K562 (cell line): ENCODE data around the gene PRDM1. TPM values are rescaled to one million over a fixed set of nuclear protein-coding genes. Genes with fewer than 3 reads are reported as not detected.

ENCODE experiments used
- DNMT1 ChIP-seq: fragments of 450-650 bp; IDR thresholded peaks from 2 replicates; pipeline ENCODE4 v1.6.1; 2016; ENCODE audit warnings: antibody characterized with exemption, mild to moderate bottlenecking
- JUN ChIP-seq, 2 experiments: sonication (generic) in 1 of 2; formaldehyde crosslinking in 1 of 2; IDR thresholded peaks; 2 replicates each; pipeline versions ENCODE4 v1.6.1 to v1.8.0; 2012 to 2022; ENCODE audit warnings: borderline replicate concordance in 2 of 2, mild to moderate bottlenecking in 2 of 2, improper control_type of control experiment in 1 of 2, low read depth in 1 of 2, low read length in 1 of 2, missing genetic modification reagents in 1 of 2
- KLF1 ChIP-seq: fragments of 450-650 bp; IDR thresholded peaks from 2 replicates; pipeline ENCODE4 v1.6.1; 2016; ENCODE audit warnings: missing genetic modification characterization, missing compliant biosample characterization
- LARP7 ChIP-seq: fragments of 450-650 bp; IDR thresholded peaks from 2 replicates; pipeline ENCODE4 v1.6.1; 2016
- MTA1 ChIP-seq: fragments of 450-650 bp; IDR thresholded peaks from 2 replicates; pipeline ENCODE4 v1.6.1; 2017; ENCODE audit warnings: borderline replicate concordance
- PHTF2 ChIP-seq: fragments of 250-450 bp; sonication (Bioruptor Pico); IDR thresholded peaks from 2 replicates; pipeline ENCODE4 v1.5.0; 2021; ENCODE audit warnings: mild to moderate bottlenecking
- POLR2A ChIP-seq: fragments of 450-650 bp; conservative IDR thresholded peaks from 2 replicates; pipeline ENCODE4 v1.6.1; 2016
- RBM15 ChIP-seq: fragments of 200-400 bp; formaldehyde crosslinking; IDR thresholded peaks from 2 replicates; pipeline ENCODE4 v1.6.1; 2018; ENCODE audit warnings: mild to moderate bottlenecking, low read length, moderate library complexity; ENCODE audit not compliant: insufficient read depth
- SREBF2 ChIP-seq: sonication (generic); formaldehyde crosslinking; IDR thresholded peaks from 2 replicates; pipeline ENCODE4 v1.4.0; 2020; ENCODE audit warnings: mild to moderate bottlenecking, missing genetic modification reagents
- TARDBP ChIP-seq: fragments of 450-650 bp; IDR thresholded peaks from 2 replicates; pipeline ENCODE4 v1.6.1; 2016
- THRAP3 ChIP-seq: fragments of 450-650 bp; IDR thresholded peaks from 2 replicates; pipeline ENCODE4 v1.6.1; 2016; ENCODE audit warnings: mild to moderate bottlenecking, inconsistent platforms, borderline replicate concordance
- TOE1 ChIP-seq, 2 experiments: fragments of 450-650 bp in 1 of 2; sonication (generic) in 1 of 2; formaldehyde crosslinking in 1 of 2; IDR thresholded peaks; 2 replicates each; pipeline versions ENCODE4 v1.7.1 to v1.8.0; 2016 to 2022; ENCODE audit warnings: borderline replicate concordance in 2 of 2, mild to moderate bottlenecking in 2 of 2, antibody characterized with exemption in 1 of 2, inconsistent platforms in 1 of 2, low read depth in 1 of 2, missing genetic modification reagents in 1 of 2, moderate library complexity in 1 of 2
- ZBTB8A ChIP-seq: fragments of 450-650 bp; IDR thresholded peaks from 2 replicates; pipeline ENCODE4 v1.6.1; 2018; ENCODE audit warnings: mild to moderate bottlenecking, moderate library complexity; ENCODE audit not compliant: partially characterized antibody
- ZNF324 ChIP-seq: fragments of 250-450 bp; sonication (Bioruptor Pico); IDR thresholded peaks from 2 replicates; pipeline ENCODE4 v1.4.0; 2020; ENCODE audit warnings: mild to moderate bottlenecking
- ZNF436 ChIP-seq: fragments of 250-450, 450-650 bp; sonication (Bioruptor Pico); formaldehyde crosslinking; IDR thresholded peaks from 2 replicates; pipeline ENCODE4 v1.7.0; 2020; ENCODE audit warnings: mild to moderate bottlenecking
- ZNF695 ChIP-seq: fragments of 450-650 bp; formaldehyde crosslinking; IDR thresholded peaks from 2 replicates; pipeline ENCODE4 v1.4.0; 2020; ENCODE audit warnings: mild to moderate bottlenecking, moderate library complexity
- polyA plus RNA-seq, 8 experiments: library from polyadenylated mRNA; depleted of rRNA in 4 of 8; stranded (reverse) in 5 of 8; unstranded in 3 of 8; fragments of >200 nt; fragmentation: Nextera tagmentation in 2 of 8; fragmentation: Illumina TruSeq in 1 of 8; extraction: Ambion mirVana in 2 of 8; extraction: Trizol in 1 of 8; gene quantifications; 2 replicates each; pipeline versions ENCODE4 v1.2.1 to v1.2.3, GENCODE V29; 2011 to 2014; ENCODE audit warnings: inconsistent platforms in 1 of 8, missing spikeins in 1 of 8
- total RNA-seq, 7 experiments: library from RNA; depleted of rRNA in 6 of 7; stranded (reverse); fragments of >200 nt in 6 of 7; fragmentation: Illumina TruSeq in 2 of 7; extraction: Trizol in 2 of 7; gene quantifications; 2 replicates each; pipeline versions ENCODE4 v1.2.1 to v1.2.3, GENCODE V29; 2011 to 2021; ENCODE audit warnings: low replicate concordance in 1 of 7
- TF ChIP-seq, protein P1 (sequence below): fragments of 450-650 bp; IDR thresholded peaks from 2 replicates; pipeline ENCODE4 v1.7.0; 2016; ENCODE audit warnings: borderline replicate concordance
- TF ChIP-seq, protein P2 (sequence below): fragments of 250-450 bp; sonication (Bioruptor Pico); IDR thresholded peaks from 2 replicates; pipeline ENCODE4 v1.6.1; 2021; ENCODE audit warnings: mild to moderate bottlenecking
- TF ChIP-seq, protein P3 (sequence below): fragments of 450-650 bp; formaldehyde crosslinking; IDR thresholded peaks from 2 replicates; pipeline ENCODE4 v1.4.0; 2020; ENCODE audit warnings: mild to moderate bottlenecking, moderate library complexity
- TF ChIP-seq, protein P4 (sequence below): IDR thresholded peaks from 3 replicates; pipeline ENCODE4 v1.6.1; 2011; ENCODE audit warnings: borderline replicate concordance, mild to moderate bottlenecking, moderate library complexity; ENCODE audit not compliant: insufficient read length; ENCODE audit errors: extremely low read depth
- TF ChIP-seq, protein P5 (sequence below): sonication (generic); formaldehyde crosslinking; IDR thresholded peaks from 2 replicates; pipeline ENCODE4 v1.9.0; 2022; ENCODE audit warnings: mild to moderate bottlenecking, missing genetic modification reagents

PRDM1 gene
- total and polyA plus RNA-seq, 9 of the 15 experiments (the other 6 are each of a cell fraction or from before 2014, with no cell fraction given): 0.09 to 0.89 (median 0.27) TPM

DNA sequence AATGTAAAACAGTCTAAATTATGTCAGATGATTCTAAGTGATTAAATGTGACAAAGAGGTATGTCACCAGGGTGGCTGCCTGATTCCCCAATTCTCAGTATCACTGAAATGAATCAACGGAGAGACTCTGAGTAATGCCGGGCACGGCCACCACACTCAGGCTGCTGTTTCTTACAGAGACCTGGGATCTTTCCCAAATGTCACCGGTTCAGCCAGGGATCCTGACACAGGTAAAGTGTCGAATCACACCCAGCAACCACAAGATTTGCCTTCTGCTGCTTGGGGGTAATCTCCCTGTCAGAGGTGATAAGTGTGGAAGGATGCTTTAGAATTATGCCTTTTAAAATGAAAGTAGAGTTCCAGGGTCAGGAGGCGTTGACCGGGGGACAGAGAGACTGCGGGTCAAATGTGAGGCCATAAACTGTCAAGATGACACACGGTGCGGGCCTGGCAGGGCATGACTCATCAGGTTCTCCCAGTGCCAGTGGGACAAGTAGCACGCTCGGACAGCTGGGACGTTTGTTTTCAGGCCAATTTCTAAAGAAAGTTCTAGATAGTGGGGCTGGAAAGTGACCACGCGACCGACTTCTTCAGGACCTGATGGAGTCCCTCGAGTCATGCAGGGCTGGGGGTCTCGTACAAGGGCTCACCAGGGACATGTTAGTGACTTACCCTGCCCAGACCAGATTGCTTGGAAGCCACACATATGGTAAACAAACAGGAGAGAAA, 48.9 kb downstream of the PRDM1 start (continued):
- TF ChIP-seq, protein P1, sequence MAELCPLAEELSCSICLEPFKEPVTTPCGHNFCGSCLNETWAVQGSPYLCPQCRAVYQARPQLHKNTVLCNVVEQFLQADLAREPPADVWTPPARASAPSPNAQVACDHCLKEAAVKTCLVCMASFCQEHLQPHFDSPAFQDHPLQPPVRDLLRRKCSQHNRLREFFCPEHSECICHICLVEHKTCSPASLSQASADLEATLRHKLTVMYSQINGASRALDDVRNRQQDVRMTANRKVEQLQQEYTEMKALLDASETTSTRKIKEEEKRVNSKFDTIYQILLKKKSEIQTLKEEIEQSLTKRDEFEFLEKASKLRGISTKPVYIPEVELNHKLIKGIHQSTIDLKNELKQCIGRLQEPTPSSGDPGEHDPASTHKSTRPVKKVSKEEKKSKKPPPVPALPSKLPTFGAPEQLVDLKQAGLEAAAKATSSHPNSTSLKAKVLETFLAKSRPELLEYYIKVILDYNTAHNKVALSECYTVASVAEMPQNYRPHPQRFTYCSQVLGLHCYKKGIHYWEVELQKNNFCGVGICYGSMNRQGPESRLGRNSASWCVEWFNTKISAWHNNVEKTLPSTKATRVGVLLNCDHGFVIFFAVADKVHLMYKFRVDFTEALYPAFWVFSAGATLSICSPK: no peak
- TF ChIP-seq LARP7 (no peak), ZNF695 (CRISPR knock-in tag) (no peak), ZNF324 (CRISPR knock-in tag) (no peak), ZNF436 (no peak), PHTF2 (CRISPR knock-in tag) (no peak), POLR2A (no peak), THRAP3 (no peak), MTA1 (0 out of 2 replicates have a peak, but pooled peaks have one; percentile 35), SREBF2 (CRISPR knock-in tag) (no peak), ZBTB8A (no peak), TOE1 (IDR thresholded peaks at IDR 0.05; ENCODE audit: borderline replicate concordance) (no peak), TOE1 (CRISPR knock-in tag; IDR thresholded peaks at IDR 0.05; ENCODE audit: borderline replicate concordance, low read depth) (no peak), RBM15 (no peak), TARDBP (no peak), KLF1 (tag) (no peak), DNMT1 (no peak), JUN (IDR thresholded peaks at IDR 0.05; ENCODE audit: borderline replicate concordance, low read depth, low read length) (peak; percentile 80; the same call in 1 of the 2 replicates), JUN (CRISPR knock-in tag; IDR thresholded peaks at IDR 0.05; ENCODE audit: borderline replicate concordance) (no peak)
- TF ChIP-seq, protein P2, sequence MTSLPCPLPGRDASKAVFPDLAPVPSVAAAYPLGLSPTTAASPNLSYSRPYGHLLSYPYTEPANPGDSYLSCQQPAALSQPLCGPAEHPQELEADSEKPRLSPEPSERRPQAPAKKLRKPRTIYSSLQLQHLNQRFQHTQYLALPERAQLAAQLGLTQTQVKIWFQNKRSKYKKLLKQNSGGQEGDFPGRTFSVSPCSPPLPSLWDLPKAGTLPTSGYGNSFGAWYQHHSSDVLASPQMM (CRISPR knock-in tag): no peak
- TF ChIP-seq, protein P3, sequence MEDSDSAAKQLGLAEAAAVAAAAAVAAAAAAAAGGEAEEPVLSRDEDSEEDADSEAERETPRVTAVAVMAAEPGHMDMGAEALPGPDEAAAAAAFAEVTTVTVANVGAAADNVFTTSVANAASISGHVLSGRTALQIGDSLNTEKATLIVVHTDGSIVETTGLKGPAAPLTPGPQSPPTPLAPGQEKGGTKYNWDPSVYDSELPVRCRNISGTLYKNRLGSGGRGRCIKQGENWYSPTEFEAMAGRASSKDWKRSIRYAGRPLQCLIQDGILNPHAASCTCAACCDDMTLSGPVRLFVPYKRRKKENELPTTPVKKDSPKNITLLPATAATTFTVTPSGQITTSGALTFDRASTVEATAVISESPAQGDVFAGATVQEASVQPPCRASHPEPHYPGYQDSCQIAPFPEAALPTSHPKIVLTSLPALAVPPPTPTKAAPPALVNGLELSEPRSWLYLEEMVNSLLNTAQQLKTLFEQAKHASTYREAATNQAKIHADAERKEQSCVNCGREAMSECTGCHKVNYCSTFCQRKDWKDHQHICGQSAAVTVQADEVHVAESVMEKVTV (CRISPR knock-in tag): no peak
- TF ChIP-seq, protein P4, sequence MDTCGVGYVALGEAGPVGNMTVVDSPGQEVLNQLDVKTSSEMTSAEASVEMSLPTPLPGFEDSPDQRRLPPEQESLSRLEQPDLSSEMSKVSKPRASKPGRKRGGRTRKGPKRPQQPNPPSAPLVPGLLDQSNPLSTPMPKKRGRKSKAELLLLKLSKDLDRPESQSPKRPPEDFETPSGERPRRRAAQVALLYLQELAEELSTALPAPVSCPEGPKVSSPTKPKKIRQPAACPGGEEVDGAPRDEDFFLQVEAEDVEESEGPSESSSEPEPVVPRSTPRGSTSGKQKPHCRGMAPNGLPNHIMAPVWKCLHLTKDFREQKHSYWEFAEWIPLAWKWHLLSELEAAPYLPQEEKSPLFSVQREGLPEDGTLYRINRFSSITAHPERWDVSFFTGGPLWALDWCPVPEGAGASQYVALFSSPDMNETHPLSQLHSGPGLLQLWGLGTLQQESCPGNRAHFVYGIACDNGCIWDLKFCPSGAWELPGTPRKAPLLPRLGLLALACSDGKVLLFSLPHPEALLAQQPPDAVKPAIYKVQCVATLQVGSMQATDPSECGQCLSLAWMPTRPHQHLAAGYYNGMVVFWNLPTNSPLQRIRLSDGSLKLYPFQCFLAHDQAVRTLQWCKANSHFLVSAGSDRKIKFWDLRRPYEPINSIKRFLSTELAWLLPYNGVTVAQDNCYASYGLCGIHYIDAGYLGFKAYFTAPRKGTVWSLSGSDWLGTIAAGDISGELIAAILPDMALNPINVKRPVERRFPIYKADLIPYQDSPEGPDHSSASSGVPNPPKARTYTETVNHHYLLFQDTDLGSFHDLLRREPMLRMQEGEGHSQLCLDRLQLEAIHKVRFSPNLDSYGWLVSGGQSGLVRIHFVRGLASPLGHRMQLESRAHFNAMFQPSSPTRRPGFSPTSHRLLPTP: no peak
- TF ChIP-seq, protein P5, sequence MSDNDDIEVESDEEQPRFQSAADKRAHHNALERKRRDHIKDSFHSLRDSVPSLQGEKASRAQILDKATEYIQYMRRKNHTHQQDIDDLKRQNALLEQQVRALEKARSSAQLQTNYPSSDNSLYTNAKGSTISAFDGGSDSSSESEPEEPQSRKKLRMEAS (CRISPR knock-in tag): peak; percentile 65
